ENCODE data around the gene PIEZO1.
"Not testable (repeated sequence)": the region's sequence is repeated elsewhere in the genome, so short reads cannot be mapped to it uniquely, and the experiment has no call there.

PIEZO1 gene

GRCh38 chr16:88785106-88785924 is at the start of gene PIEZO1:
TSS of gene PIEZO1 (minus strand) at chr16:88785220. CDS start at chr16:88784964, 256 bp downstream.
- DNase-seq (ENCODE audit: low read depth) = no peak

GRCh38 chr16:88834670-88835069 is 49.6 kb upstream of the PIEZO1 start:
- DNase-seq (ENCODE audit: low read depth) = no peak

DNA sequence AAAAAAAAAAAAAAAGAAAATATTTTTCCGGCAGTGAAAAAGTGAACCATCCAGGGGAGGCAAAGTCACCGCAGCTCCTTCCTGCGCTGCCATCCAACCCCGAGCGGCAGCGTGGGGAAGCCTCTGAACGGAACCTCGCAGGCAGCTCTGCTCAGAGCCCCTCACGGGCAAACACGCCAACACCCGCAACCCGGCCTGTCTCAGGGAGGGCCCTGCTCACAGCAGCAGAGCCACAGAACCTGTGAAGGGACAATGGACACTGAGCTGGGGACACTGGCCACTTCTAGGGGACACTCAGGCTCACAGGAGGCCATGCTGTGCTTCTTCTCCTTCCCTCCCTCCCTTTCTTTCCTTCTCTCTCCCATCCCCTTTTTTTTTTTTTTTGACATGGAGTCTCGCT is 48.1 kb upstream of the PIEZO1 start:
- DNase-seq (ENCODE audit: low read depth) = no peak

GRCh38 chr16:88831838-88832237 is 46.8 kb upstream of the PIEZO1 start:
- DNase-seq (ENCODE audit: low read depth) = no peak

- no peak for DNase-seq (ENCODE audit: low read depth)
Observed at GRCh38 chr16:88830783-88831182, 45.8 kb upstream of the PIEZO1 start.

DNA sequence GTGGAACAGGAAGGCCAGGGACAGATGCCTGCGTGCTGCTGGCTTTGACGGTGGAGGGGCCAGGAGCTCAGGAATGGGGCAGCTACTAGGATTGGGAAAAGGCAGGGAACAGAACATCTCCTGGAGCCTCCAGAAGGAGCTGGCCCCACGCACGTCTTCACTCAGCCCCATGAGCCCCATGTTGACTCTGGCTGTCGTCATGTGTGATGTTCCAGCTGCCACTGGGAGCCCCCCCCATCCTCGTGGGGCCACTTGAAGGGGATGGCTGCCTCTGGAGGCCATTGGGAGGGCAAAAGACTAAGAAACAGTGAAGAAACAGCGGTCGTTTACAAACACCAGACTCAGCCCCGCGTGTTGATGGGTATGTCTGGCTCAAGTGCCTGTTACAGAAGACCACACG is 45.2 kb upstream of the PIEZO1 start:
- DNase-seq (ENCODE audit: low read depth) = no peak

GRCh38 chr16:88828711-88829110 is 43.7 kb upstream of the PIEZO1 start:
- no peak for DNase-seq (ENCODE audit: low read depth)

DNA sequence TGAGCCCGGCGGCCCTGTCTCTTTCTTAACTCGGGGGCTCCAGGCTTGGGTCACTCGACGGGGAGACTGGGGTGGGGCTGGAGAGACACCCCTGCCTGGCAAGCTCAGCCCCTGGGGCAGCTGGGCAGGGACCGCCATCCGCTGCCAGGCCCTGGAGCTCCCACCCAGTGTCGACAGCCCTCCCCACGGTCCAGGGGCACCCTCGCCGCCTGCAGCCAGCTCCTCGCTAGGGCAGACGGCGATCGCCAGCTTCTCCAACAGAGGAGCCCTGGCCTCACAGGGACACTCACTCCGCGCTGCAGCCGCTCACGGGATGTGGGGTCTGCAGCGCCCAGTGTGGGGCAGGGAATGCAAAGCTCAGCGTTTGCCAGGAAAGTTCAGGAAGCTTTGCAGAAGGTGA is 42.7 kb upstream of the PIEZO1 start:
- no peak for DNase-seq (ENCODE audit: low read depth)

- DNase-seq (ENCODE audit: low read depth) = no peak
Observed at GRCh38 chr16:88826070-88826840, 41.2 kb upstream of the PIEZO1 start.

- DNase-seq (ENCODE audit: low read depth) = no peak
Observed at GRCh38 chr16:88825146-88825545, 40.1 kb upstream of the PIEZO1 start.

DNA sequence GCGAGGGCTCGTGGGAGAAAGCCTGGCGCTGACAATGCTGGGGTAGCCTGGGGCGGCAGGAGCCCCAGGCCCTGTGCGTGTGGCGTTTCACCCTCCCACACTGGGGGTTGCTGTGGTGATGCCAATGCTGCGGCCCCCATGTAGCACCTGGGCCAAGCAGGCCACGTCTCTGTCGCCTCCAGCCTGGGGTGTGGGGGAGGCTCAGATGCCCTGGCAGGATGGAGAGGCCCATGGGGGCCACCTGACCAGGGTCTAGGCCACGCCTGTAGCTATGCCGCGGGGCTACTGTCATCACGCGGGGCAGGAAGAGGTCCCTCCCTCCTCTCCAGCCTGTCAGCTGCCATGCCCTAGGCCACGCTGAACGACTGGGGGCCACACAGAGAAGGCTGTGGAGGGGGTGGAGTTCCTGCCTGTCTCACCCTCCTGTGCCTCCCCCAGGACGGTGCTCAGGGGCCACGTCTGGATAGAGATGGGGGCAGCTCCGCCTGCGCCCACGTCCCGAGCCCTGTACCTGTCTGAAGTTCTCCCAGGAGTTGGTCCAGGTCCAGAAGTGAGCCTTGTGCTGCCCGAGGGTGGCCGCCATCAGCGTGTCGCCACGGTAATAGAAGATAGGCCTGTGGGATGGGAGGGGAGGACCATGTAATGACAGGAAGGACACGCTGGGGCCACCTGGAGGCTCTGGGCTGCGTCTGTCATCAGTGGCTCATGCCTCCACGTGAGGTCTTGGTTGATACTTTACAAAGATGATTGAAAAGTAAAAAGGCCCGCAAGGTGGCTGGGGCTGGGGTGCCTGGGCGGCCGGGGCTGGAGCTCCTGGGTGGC is 39.4 kb upstream of the PIEZO1 start:
- DNase-seq (ENCODE audit: low read depth) = no peak

DNA sequence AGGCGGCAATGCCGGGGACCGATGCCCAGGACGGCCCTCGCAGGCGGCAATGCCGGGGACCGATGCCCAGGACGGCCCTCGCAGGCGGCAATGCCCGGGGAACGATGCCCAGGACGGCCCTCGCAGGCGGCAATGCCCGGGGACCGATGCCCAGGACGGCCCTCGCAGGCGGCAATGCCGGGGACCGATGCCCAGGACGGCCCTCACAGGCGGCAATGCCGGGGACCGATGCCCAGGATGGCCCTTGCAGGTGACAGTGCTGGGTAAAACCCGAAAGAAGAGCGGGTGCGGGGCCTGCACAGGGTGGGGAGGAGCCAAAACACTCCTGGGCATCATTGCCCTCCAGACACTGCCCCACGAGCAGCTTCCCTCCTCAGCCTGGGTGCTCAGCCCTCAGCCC is 38.6 kb upstream of the PIEZO1 start:
- not testable (repeated sequence) for DNase-seq (ENCODE audit: low read depth)

DNA sequence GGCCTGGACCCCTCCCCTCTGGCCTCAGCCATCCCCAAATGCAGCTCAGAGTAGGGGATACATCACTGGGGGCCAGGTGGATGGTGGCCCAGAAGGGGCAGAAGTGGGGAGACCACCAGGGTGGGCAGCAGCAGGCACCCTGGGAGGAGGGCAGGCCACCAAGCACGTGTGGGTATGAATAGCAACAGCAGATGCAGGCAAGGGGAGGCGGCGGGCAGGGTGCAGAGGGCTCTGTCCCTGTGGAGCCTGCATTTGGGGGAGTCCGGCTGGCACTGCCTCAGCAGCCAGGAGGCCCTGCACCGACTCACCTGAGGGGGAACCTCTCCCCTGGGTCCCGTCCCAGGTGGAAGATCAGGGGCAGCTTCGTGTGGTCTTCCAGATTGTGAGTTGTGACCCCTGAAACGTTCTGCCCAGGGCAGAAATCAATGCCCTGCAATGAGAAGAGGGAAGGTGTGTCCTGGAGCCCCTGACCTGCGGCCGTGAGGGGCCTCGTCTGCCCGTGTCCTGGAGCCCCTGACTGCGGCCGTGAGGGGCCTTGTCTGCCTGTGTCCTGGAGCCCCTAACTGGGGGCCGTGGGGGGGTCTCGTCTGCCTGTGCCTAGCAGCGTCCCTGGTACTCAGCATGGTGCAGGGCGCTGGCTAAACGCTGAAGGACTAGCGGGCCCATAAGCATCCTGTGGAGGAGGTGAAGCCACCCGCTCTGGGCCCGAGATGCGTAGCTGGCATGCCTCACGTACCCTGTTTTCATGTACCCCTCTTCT is 37.4 kb upstream of the PIEZO1 start:
- DNase-seq (ENCODE audit: low read depth) = no peak

DNA sequence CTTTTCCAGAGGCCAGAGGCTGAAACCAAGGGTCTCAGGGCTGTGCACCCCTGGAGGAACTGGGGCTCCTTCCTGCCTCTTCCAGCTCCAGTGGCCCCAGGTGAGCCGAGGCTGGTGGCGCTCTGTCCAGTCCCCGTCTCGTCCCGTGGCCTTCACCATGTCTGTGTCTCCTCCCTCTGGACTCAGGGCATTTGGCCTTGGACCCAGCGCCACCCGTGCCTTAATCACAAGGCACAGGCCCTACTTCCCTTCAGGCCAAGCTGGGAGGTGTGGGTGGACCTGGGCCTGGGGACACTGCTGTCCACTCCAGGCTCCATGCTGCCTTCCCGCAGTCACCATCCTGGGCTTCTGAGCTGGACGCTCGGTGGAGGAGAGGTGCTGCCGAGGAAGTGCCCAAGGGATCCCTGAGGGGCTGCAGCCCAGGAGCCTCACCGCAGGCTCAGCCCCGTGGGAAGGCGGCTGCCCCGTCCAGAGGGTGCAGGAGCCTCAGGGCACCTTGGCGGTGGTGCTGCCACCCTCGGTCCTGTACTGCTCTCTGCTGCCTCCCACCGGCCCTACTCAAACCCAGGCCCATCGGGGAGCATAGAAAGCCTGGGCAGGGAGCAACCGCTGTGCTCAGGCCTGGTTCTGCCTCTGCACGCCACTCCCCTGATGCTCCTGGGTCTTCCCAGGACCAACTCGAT is 36.3 kb upstream of the PIEZO1 start:
- DNase-seq (ENCODE audit: low read depth) = no peak

DNA sequence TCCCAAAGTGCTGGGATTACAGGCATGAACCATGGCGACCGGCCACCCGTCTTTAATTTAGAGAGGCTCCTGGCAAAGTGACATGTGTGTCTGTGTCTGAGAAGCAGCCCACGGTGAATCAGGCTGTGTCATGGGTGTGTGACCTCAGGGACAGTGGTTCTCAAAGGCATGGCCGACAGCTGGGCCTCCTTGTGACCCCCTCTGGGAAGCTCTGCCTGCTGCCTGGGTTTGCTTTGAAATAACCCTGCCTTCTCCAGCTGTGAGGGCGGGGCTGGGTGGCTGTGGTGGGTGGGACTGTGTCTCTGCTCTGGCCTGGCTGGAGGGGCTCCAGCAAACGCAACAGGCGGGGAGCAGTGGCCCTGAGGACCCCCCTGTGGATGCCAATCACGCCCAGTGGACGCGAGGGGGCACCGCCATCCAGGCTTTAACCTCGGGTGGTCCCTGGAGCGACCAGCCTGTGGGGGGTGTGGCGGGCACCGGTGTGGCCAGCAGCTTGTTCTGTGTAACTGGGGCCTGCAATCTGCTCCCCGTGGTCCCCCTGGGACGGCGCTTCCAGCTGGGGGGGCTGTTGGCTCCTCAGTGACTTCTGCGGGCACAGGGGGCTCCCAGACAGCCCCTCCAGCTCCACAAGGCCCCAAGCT is 35.5 kb upstream of the PIEZO1 start:
- no peak for DNase-seq (ENCODE audit: low read depth)

DNA sequence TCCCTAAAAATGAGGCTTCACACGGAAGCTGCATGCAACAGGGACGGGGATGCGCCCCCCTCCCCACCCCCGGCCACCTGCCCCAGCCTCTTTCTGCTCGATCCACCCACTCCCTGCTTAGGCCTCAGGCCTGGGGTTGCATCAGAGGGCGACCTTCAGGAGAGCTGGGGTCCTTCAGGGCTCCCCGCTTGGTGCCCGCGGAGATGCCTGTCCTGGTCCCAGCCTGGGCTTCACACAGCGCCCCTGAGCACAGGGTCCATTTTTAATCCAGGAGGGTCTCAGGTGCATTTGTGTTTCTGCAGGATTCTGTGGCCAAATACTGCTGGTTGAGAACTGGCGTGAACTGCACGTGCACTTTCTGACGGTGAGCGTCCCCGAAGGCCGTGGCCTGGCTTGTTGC is 34.1 kb upstream of the PIEZO1 start:
- DNase-seq (ENCODE audit: low read depth) = no peak

- no peak for DNase-seq (ENCODE audit: low read depth)
Observed at GRCh38 chr16:88818575-88818874, 33.5 kb upstream of the PIEZO1 start.

DNA sequence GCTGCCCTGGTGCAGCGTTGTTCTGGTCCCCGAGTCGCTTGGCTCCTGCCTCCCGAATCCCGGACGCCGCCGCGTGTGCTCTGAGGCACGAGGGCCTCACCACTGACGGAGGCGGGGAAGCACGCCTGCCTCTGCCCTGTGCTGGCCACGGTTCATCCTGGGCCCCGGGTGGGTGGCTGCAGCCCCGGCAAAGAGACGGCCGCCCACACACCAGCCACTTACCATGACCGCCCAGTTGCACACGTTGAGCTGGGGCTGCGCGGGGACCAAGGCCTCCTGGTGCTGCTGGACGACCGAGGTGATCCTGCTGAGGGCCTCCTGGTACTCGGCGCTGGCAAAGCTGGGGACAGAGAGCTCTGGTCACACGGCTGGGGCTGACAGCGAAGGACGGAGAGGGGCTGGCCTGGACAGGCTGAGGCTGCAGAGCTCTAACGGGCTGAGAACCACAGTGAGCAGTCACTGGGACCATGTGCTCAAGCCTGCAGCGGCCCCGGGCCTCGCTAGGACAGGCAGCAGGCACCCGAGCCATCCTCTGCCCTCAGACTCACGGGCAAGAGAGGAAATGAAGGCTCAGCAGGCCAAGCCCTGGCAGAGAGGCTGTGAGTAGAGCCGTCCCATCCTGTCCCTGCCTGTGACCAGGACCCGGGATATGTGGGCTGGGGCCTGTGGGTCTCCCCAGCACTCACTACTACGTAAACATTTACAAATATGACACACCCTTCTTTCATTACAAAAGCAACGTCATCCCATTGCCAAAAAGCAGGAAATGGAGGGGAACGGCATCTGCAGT is 33.0 kb upstream of the PIEZO1 start:
- no peak for DNase-seq (ENCODE audit: low read depth)

DNA sequence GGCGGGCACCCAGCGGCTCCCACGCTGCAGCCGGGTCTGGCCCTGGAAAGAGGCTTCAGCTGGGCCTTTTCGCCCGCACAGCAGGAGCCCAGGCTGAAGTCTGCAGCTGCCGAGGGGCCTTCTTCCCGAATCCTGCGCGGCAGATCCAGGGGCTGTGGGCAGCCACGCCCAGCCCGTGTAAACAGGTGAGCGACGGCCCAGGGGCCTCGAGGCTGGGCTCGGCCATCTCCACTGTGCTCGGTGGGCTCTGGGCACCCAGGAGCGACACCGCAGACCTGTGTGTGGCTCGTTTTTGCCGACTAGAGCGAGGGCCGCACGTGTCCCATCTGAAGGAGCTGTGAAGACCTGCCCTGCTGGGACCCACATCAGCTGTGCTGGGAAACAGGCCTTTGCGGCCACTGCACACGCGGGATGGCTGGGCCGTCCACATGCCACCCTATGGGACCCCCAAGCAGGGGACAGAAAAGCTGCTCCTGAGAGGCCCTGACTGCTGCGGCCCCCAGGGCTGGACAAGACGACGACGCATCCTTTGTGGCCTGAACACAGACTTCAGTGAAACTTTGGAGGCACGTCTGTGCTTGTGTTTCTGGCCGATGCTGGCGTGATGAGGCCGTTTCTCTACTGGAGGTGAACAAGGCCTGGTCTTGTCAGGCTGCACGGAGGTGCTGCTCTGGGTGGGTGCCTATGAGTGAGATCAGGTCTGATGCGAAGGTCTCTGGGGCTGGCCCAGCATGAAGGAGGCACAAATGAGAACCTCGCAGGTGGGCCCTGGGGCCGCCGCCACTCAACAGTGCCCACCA is 31.9 kb upstream of the PIEZO1 start:
- DNase-seq (ENCODE audit: low read depth) = no peak

Data from fibroblast of the conjunctiva (primary cell).